GM21423 (cell line): ENCODE results near the gene SH3RF3.

ENCODE experiments used
- ATAC-seq: cut with Tn5 transposase; IDR thresholded peaks from one replicate; pipeline ENCODE4 v1.9.1; 2021; ENCODE audit warnings: mild to moderate bottlenecking, moderate library complexity; ENCODE audit not compliant: unreplicated experiment

The SH3RF3 gene

DNA sequence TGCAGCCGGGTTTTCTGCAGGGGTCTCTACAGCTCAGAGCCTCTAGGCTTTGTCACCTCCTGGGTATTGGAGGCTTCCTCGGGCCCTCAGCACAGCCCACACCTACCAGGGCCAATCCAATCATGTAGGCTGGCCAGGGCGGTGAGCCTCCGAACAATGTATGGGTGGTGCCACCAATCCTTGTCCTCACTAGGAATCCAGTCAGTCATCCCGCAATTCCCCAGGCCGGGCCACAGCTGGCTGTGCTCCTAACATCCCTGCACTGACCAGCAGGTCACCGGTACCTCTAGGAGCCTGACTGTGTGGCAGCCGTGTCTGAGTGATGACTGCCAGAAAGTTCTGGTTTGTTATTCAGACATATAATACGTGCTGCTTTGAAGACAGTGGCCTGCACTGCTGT is 129.4 kb downstream of the SH3RF3 start:
- ATAC-seq, result no peak

DNA sequence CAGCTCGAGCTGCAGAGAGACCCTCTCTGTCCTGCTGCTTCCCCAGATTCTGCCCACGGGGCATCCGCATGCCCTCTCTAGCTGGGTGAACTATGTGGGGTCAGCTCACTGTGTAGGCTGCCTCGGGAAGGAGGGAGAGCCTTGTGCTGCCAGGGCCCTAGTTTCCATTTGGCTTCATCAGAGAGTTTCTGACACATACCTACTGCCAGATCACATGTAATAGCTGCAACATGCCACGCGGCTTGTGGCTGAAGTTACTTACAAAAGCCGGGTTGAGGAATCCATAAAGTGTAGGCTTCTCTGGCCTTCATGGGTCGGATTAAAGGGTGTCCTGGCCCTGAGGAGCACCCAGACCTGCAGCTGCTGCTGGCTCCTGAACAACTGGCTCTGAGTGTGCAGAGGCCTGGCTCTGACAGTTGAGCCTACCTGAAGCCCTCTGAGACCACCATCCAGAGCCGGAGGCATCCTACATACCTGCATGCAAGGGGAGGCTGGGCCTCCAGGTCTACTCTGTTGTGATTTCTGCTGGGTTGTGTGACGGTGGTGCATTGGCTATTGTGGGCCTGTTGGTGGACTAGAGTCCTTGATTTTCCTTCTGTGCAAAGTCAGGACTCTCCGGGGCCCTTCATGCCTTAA is 130.0 kb downstream of the SH3RF3 start:
- ATAC-seq, result no peak

DNA sequence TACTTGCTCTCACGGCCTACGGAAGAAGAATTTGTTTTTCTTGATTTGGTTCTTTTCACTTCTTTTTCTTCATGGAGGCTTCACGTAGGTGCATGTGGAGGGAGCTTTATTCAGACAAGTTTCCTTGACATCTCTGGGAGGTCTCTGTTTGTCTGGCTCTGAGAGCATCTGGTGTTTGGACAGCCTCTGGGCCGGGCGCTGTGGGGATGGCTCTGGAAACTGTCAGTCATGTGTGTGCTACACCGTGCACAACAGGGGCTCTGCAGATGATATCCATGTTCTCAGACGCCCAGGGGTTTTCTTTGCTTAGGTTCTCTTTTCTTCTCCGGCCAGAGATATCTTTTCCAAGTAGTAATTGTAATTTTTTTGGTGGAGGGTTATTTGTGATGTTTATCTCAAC is 130.7 kb downstream of the SH3RF3 start:
- no peak for ATAC-seq

DNA sequence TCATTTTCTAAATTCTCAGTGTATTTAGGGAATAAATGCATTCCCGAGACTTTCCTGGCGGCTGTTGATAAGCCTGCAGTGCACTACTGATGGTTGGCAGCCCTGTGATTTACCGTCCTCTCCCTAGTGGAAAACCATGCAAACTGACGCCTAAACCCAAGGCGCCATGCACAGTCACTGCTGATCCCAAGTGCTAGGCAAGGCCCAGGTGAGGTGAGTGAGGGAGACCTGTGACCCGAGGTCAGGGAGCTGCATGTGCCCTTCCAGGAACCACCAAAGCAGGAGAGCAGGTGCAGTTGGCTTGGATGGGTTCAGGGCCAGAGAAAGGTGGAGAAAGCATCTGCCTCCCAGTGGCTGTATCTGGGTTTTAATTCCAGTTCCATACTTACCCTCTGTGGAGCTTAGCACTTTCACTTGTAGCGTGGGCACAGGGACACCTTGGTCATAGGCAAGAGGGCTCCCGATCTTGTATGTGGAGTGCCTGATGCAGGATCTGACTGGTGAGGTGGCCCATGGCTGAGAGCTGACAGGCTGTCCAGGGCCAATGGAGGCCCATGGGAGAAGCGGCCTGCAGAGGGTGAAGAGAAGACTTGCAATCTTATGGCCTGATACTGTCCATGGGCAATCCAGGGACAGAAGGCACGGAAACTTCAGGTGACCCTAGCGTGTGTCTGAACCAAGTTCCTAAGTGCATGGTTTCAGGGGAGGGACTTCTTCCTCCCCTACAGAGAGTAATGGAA is 131.3 kb downstream of the SH3RF3 start:
- ATAC-seq, result no peak

DNA sequence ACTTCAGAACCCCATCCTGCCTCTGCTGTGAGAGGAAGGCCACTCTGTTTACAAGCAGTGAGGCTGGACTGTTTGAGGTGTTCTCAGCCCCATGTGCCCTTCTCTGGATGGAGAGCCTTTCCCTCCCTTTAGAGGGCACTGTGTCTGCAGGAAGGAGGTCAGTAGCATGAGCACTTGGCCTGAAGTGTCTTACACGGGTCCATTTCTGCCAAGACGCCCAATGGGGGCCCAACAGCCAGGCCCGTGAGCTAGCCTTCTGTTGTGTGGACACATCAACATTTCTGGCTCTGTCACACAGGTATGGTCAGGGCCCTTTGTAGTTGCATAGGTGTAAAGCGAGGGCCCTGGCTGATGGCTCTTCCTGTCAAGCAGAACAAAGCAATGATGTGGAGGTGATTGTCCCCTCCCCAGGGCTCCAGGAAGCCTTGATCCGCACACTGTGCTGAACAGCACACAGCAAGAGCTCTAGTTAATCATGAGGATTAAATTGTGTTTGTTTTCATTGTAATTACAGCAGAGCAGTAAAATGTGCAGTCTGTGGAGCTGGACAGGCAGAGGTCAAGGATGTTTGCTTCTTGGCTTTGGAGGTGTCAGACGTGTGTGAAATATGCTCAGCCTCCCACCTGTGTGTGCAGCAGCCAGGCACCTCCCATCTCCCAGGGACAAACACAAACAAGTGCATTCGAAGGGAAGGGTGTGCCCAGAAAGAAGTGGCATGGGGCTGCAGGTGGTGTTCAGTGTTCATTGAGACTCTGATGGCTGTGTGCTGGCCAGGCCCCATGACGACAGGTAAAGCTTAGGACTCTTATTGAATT is 132.1 kb downstream of the SH3RF3 start:
- ATAC-seq, result no peak

DNA sequence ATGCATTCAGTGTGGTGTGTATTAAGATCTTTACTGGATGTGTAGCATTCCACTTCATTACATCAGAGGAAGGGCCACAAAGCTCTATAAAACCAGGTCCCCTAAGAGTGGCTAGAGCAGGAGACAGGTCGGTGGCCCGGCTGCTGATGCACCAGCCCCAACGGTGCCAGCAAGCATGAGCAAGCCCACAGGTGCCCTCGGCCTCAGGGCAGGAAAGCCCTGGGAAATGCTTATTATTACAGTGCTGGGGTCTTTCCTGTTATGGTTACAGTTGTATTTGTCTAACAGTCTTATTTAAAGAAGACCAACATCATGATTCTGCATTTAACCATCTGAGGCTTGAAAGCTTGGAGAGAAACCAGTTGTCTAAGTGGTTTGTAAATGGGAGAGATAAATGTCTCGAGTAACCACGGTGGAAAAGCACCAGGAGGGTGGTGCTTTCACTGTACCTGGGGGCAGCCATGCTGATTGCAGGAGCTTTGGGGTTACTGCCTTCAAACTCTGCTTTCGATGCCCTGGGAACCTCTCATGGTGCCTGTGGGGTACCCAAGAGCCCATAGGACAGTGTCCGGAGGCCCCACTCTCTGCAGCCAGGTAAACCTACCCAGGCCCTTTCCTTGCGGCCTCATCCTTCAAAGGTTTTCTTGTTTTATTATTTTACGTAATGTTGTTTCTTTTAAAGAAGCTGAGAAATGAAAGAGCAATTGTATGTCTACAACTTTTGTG is 133.1 kb downstream of the SH3RF3 start:
- no peak for ATAC-seq

DNA sequence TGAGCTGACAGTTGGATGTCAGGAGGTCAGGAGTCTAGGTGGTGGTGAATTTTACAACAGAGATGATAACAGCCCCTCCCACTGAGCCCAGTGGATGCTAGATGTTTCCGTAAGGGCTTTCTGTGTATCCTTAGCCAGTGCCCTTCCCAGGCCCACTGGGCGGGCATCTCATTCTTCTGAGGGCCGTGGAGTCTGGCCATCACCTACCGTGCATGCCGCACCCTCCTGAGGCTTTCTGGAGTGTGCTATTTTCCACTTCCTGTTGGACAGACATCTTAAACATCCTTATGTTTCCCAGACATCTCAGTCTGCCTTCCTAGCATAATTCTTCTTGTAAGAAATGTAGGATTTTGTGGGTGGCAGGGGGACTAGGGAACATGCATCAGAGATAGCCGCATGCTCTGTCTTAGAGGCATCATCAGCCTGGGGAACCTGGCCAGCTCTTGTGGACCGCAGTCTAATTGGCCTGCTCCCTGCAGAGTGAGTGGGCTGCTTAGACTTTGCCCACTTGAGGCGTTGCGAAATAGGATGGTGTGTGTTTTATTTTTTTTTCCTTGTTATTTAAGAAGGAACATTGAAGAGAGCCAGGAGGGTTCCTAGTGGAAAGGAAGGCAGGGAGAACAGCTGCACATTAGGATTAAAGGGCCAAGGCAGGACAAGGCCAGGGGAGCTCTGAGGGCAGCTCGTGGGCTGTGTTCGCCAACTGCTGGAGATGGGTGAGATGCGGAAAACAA is 135.8 kb downstream of the SH3RF3 start:
- ATAC-seq, result no peak

DNA sequence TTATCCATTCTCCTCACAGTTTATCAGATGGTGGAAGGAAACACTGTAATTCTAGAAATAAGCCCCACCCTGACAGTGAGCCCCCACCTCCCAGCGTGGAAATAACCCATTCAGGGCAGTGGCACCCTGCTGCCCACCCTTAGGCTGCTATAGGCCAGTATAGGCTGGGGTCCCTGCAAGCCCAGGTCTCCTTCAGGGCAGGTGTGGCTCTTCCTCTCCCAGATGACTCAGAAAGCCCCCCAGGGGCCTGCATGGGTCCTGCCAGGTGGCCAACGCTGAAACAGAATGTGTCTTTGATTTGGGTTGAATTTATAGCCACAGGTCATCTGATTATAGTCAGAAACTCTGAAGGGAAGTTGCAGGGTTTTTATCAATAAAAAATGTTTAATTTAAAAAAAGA is 136.4 kb downstream of the SH3RF3 start:
- ATAC-seq, result no peak

DNA sequence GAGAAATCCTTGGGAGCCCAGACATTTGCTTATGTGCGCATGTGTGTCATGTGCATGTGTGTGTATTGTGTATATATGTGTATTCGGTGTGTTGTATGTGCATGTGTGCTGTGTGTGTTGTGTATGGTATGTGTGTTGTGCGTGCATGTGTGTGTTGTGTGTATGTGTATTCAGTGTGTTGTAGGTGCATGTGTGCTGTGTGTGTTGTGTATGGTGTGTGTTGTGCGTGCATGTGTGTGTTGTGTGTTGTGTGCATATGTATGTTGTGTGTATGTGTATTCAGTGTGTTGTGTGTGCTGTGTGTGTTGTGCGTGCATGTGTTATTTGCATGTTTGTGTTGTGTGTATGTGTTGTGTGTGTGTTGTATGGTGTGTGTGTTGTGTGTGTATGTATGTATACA is 136.9 kb downstream of the SH3RF3 start:
- no peak for ATAC-seq

DNA sequence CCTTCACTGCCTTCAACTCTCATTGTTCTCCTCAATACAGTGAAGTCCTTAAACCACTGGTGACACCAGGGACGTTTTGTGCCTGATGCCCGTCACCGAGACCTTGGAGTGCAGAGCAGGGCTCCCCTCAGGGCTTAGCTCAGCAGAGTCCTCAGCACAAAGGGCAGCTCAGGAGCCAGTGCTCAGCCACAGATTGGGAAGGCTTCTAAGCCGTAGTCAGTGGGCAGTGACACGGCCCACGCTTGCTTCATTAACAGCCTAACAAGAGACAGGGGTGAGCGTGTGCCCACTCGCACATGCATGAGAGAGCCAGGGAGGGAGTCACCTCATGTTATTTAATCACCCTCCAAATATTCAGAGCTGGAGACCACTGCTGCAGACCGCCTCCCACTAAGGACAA is 137.5 kb downstream of the SH3RF3 start:
- no peak for ATAC-seq

DNA sequence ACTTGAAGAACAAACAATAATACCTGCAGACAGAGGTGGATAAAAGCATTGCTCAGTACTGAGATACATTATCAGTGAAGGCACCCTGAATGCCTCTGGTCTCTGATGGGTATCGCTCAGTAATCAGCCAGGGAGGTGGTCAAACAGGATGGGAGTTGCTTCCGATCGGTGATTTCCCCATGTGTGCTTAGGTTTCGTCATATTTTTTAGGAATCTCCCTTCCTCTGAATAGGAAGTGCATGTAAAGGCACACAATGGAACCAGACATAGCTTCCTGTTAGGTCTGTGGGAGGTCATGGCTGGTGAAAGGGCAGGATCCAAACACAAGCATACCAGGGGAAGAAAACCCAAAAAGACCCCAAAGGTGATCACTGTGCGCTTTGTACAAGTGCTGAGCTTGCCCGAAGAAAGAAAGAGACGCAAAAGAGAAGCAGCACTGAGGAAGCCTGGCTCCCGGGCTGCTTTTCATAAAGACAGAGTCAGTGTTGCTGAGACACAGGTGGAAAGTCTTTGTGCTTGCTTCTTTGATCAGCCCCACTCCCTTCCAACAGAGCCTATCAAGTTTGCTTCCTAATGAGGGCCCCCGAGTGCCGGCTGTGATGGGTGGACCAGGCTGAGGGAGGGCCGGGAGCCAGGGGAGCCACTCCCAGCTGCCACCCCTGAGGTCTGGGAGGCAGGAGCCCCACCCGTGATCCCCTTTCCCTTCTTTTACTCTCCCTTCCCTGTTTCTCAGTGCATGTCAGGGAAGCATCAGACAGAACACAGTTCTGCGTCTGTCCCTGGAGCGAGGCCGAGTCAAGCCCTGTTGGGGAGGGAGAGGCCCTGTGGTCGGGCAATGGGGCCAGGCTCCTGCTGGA is 138.2 kb downstream of the SH3RF3 start:
- ATAC-seq, result no peak

DNA sequence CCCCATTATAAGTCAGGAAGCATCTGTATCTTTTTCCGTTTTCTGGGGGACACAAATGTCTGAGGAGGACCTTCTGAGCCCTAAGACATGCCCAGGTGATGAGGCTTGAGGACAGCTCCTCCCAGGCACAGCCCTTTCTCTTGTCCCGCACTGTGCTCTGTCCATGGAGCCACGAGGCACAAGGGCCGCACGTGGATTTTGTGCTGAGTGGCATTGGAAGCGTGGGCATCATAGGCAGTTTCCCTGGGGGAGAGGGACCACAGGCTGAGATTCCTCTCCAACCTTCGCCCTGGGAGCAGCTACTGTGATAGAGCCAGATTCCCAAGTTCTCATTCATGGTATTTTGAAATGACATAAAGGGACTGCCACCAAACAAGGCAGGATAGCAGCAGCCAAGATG is 139.9 kb downstream of the SH3RF3 start:
- no peak for ATAC-seq

DNA sequence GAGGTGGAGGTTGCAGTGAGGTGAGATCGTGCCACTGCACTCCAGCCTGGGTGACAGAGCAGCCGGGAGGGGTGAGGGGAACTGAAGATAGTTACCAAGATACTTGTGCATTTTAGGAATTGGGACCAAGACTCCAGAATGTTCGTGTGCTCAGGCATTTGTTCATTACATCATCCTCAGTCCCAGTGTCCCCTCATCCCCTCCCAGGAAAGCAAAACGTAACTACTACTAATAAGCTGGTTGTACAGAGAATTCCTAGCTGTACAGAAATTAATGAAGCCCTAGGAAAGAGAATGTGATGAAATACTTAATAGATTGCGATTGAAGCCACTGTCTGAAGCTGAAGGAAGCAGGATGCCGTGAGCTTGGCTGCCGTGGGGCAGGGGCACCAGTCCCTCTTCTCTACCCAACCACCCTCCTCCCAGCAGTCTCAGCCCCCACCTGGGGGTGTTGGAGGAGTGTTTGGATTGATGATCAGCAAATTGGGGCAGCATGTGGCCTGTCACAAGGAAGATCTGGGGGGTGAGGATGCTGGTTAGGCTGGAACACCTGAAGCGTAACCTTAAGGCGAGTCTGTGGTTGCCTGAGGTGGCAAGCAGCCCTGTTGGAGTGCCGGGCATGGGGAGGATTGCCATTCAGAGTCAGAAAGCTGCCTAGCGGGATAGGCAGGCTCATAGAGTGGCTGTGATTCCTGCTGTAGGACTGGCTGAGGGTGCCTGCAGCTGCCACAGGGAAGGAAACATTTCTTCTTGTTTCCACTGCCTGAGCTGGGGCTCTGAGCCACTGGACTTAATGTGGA is 140.9 kb downstream of the SH3RF3 start:
- no peak for ATAC-seq

DNA sequence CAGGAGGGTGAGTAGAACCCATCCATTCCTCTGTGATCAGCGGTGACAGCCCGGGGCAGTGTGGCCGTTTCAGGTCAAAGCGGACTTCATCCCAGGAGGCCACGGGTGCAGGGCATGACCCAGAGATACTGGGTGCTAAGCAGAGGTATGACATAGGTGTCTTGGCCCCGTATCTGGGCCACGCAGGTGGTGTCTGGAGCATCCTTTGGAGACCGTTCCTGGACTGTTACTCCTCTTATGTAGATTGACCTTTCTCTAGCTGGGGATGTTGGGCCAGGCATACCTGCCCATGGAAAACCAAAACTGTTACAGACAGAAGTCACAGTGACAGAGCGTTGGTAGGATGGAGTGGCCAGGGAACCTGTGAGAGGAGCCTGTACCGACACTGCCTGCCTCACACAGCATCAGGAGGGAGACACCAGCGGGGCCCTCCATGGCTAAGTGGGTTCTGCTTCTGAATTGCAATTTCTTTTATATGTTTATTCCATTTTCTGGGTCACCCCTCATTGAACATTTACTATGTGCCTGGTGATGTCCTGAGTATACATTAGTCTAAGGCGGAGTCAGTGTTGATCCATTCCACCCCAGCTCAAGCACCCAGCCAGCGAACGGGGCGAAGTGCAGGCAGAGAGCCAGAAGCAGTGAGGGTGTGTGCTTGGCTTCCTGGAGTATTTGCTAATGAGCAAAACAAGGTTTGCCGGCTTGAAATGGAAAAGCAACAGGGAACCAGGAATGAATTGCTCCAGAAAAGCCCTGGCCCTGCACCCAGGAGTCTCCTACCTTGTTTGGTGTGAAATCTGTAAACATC is 141.7 kb downstream of the SH3RF3 start:
- no peak for ATAC-seq

DNA sequence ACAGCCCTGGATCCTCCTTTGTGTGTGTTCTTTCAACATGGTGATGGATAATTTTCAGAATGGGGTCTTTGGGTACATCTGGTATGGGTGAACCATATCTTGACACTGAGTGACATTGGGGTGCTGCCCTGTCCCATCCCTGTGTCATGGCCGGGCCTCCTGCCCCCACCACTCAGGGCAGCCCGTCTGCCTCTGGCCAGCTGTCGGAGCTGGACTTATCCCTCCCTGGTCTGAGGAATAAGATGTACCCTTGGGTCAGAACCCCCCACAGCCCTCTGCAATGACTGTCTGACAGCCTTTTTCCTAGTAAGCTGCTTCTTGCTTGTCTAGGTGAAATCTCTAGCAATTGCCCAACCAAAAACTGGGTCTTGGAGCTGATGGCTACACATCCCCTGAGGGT is 142.9 kb downstream of the SH3RF3 start:
- no peak for ATAC-seq

DNA sequence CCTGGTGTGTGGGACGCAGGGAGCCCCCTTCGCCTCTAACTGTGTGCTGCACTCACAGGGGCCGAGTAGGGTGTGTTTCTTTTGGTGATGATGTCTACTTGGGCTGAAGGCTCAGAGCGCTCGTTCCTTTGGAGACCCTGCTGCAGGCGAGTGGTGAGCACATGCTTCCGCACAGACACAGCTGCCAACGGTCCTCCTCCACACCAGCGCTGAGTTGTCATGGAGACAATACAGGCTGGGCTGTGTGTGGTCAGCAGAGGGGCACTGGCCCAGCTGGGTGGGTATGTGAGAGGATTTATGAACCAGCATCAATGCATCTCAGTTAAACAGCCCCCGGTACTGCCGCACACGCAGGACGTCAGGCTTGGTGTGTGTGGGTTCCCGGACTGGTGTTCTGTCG is 143.5 kb downstream of the SH3RF3 start:
- ATAC-seq, result no peak

DNA sequence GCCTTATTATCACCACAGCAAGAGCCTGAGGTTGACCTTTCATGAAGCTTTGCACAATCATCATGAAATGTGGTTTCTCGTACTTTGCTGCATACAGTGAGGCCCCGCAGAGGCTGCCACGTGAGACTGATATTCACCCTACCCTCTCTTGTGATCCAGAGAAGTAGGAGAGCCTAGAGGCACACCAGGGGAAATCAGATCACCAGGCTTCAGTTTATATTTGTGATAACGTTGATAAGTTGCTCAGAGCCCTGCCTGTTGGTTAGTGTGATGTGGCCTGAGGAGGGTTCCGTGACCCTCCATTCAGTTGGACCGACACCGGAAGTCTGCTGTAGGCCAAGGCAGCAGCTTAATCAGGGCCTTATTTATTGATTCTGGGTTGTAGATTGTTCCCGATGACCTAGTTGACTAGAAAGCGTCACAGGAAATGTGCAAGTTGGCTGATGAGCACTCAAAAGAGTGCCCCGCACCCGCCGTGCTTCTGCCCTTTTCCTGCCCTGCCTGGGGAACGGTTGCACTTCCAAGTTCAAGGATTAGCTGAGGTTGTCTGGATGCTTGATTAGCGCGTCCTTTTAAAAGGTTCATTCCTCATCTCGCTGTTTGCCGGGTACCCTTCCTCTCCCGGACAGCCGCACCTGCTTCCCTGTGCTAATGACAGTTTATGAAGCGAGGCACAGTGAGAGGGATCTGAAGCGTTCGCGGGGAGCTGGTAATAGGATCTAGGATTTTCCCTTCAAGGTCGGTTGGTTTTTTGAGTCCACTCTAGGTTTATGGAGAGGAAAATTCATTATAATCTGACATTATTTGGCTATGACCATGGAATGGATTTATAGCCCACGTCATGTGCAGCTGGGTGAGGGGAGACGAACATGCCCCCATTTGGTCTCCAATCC is 146.4 kb downstream of the SH3RF3 start:
- ATAC-seq, result no peak
